GM18519 (cell line): ENCODE data around the gene PANK2.
"Not testable (repeated sequence)": the region's sequence is repeated elsewhere in the genome, so short reads cannot be mapped to it uniquely, and the experiment has no call there.

Experiments
- ATAC-seq: cut with Tn5 transposase; IDR thresholded peaks from one replicate; pipeline ENCODE4 v1.9.1; 2021; ENCODE audit warnings: mild to moderate bottlenecking, moderate library complexity; ENCODE audit not compliant: unreplicated experiment, low FRiP score

Gene PANK2

GRCh38 chr20:3888622-3889488 is at the start of gene PANK2:
PANK2 (plus strand) TSS chr20:3889387.
- peak; percentile 80 for ATAC-seq

DNA sequence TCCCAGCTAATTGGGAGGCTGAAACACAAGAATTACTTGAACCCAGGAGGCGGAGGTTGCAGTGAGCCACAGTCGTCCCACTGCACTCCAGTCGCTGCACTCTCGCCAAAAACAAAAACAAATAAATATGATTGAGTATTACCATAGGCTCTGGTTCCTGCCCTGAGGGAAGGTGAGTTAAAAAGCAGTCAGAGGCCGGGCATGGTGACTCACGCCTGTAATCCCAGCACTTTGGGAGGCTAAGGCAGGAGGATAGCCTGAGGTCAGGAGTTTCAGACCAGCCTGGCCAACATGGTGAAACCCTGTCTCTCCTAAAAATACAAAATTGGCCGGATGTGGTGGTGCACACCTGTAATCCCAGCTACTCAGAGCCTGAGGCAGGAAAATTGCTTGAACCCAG is 49.0 kb upstream of the PANK2 start:
- ATAC-seq = not testable (repeated sequence)

GRCh38 chr20:3842348-3842930 is 46.7 kb upstream of the PANK2 start:
- ATAC-seq = no peak

GRCh38 chr20:3843490-3843889 is 45.7 kb upstream of the PANK2 start:
- ATAC-seq = no peak

DNA sequence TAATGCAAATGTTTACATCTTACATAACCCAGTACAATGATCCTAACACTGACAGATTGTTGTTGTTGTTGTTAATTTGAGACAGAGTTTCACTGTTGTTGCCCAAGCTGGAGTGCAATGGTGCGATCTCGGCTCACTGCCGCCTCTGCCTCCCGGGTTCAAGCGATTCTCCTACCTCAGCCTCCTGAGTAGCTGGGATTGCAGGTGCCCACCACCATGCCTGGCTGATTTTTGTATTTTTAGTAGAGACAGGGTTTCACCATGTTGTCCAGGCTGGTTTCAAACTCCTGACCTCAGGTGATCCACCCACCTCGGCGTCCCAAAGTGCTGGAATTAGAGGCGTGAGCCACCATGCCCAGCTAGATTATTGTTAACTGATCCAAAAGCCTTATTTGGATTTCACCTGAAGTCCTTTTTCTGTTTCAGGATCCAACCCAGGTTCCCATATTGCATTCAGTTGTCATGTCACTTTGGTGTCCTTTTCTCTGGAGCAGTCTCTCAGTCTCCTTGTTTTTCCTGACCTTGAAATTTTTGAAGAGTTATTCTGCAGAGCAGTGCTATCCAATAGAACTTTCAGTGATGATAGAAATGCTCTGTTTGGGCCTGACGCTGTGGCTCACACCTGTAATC is 45.1 kb upstream of the PANK2 start:
- ATAC-seq = not testable (repeated sequence)

DNA sequence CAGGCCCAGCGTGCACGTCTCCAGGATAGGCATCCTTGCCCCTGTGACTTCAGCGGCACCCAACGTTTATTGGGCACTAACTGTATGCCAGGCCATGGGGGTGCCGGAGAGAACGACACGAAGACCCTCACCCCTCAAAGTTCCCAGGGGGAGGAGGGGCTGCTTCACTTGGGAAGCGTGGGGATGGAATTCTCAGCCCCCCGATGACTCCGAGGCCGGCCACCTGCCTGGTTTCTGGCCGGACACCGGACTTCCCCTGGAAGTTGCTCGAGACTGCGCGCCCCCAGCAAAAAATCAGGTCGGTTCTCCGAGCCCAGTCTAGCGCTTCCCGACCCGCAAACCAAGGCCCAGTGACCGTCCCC is 42.8 kb upstream of the PANK2 start:
- peak; percentile 10 for ATAC-seq

DNA sequence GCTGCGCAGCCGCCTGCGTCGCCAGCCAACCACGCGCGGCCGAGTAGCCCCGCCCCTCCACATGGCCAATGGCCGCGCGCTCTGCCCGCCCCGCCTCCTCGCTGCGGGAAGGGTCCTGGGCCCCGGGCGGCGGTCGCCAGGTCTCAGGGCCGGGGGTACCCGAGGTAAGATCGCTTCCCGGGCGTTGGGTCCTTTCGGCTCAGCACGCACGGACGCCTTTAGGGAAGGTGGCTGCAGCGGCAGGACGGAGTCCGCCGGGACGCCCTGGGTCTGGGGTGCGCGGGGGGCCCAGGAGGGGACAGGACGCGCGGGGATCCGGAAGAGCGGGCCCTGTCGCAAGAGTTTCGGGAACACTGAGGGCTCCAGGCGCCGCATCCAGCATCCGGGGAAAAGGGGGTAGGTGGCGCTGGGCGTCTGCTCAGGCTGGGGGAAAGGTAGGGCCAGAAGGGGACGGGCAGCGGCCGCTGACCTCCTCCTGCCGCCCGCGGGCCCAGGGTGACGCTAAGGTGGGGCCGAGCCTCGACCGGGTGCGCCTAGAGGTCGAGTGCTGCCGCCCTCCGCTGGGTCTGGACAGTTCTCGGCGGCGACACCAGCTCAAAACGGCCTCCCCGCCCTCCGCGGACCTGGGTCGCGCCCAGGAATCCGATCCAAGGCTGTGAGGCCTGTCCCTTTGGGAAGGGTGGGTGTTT is 42.3 kb upstream of the PANK2 start, which contains the start of gene MAVS:
TSS of gene MAVS (plus strand) at position 95 of the 689 bp plus-strand sequence. CDS start 7,791 bp downstream, outside the sequence.
- peak; percentile 72 for ATAC-seq

DNA sequence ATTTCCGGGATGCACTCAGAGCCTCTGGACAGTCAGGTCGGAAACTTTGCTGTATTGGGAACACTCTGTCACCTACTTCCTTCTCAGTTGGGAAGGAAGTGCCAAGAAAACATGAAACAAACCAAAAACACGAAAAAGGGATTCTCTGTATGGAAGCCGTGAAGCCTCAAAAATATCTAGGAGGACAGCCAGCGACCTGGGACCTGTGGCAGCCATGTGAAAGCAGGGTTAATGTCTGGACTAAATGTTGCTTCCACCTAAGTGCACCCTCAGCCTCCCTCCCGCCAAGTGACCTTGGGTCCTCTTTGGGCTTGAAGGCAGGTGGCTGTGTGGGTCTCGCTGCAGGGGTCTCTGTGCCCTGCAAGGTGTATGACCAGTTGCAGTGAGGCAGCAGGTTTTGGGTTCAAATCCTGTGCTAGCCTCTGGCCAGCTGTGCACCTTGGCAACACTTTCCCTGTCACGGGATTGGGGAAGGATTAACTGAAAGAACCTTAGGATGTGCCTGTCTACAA is 41.7 kb upstream of the PANK2 start:
- ATAC-seq = no peak

DNA sequence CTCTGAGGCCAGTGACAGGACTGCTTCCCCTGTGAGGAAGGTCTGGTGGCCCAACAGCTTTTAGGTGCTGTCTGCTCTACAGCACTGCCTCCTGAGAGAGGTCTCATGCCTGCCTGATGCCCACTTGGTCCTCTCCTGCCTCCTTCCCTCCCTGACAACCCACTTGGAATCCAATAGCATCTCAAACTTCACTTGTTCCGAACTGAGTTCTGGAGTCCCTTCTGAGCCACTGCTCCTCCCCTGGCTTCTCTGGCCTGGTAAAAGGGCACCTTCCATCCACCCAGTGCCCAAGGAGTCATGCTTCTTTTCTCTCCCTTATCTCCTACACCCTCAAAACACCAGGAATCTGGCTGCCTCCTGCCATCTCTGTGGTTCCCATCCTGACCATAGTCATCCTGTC is 40.6 kb upstream of the PANK2 start:
- ATAC-seq = no peak

DNA sequence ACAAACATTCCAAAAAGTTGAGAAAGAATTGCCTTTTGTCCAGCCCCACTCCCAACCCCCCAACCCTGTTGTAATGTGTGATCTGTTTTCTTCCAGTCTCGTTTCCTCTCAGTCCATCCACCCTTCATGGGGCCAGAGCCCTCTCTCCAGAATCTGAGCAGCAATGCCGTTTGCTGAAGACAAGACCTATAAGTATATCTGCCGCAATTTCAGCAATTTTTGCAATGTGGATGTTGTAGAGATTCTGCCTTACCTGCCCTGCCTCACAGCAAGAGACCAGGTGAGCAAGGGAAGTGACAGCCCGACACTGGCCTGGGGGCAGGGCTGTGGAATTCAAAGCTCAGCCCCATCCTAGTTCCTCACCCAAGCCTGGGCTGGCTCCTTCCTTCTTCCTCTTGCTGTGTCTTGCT is 34.7 kb upstream of the PANK2 start:
- ATAC-seq = no peak

GRCh38 chr20:3857405-3857804 is 31.8 kb upstream of the PANK2 start:
- no peak for ATAC-seq

- no peak for ATAC-seq
Observed at GRCh38 chr20:3858689-3859088, 30.5 kb upstream of the PANK2 start.

GRCh38 chr20:3861191-3861590 is 28.0 kb upstream of the PANK2 start:
- no peak for ATAC-seq

- ATAC-seq = no peak
Observed at GRCh38 chr20:3862333-3862732, 26.9 kb upstream of the PANK2 start.

DNA sequence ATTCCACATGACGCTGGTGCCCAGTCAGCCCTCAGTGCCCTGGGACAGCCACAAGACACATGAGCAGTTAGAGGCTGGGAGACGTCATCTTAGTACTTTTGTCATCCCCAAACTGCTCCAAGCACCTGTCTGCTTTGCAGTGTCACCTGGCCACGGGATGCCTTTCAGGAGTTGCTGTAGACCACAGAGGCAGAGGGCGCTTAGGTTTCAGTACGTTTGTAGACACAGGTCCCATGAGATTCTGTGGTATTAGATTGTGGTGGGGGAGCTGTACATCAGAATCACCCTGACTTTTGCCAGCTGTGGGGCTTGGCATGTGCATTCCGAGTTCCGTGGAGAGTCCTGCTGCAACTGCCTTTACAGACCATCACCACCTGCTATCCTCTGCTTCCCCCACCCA is 25.9 kb upstream of the PANK2 start:
- ATAC-seq = no peak

DNA sequence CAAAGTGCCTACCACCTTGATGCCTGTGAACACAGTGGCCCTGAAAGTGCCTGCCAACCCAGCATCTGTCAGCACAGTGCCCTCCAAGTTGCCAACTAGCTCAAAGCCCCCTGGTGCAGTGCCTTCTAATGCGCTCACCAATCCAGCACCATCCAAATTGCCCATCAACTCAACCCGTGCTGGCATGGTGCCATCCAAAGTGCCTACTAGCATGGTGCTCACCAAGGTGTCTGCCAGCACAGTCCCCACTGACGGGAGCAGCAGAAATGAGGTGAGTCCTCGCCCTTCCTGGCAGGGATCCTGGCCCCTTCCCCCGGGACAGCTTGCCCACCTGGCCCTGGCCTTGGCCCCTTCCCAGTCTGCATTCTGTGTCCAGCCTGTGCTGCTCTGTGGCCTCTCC is 24.7 kb upstream of the PANK2 start:
- no peak for ATAC-seq

- no peak for ATAC-seq
Observed at GRCh38 chr20:3865152-3865886, 23.9 kb upstream of the PANK2 start.

GRCh38 chr20:3865887-3866407 is 23.2 kb upstream of the PANK2 start:
- no peak for ATAC-seq

- no peak for ATAC-seq
Observed at GRCh38 chr20:3866464-3866863, 22.7 kb upstream of the PANK2 start.

GRCh38 chr20:3867802-3868201 is 21.4 kb upstream of the PANK2 start:
- ATAC-seq = no peak
